ENCODE data around the gene CDH5.
A peak's percentile ranks its signal among the peaks of the same experiment; 100 is the strongest.

Gene CDH5

GRCh38 chr16:66375451-66375850, 9.0 kb downstream of the CDH5 start:
- DNase-seq: no peak

GRCh38 chr16:66376114-66376513, 9.6 kb downstream of the CDH5 start:
- DNase-seq: no peak

GRCh38 chr16:66376577-66377305, 10.2 kb downstream of the CDH5 start:
- DNase-seq: no peak

GRCh38 chr16:66377324-66377723, 10.8 kb downstream of the CDH5 start:
- no peak for DNase-seq

- no peak for DNase-seq
Observed at GRCh38 chr16:66378741-66379570, 12.5 kb downstream of the CDH5 start.

- no peak for DNase-seq
Observed at GRCh38 chr16:66379571-66379941, 13.1 kb downstream of the CDH5 start.

GRCh38 chr16:66380421-66380820, 13.9 kb downstream of the CDH5 start:
- no peak for DNase-seq

- no peak for DNase-seq
Observed at GRCh38 chr16:66381585-66382170, 15.2 kb downstream of the CDH5 start.

GRCh38 chr16:66382171-66382965, 15.9 kb downstream of the CDH5 start:
- no peak for DNase-seq

- DNase-seq: peak; percentile 62
Observed at GRCh38 chr16:66382966-66383299, 16.4 kb downstream of the CDH5 start.

GRCh38 chr16:66383551-66383950, 17.1 kb downstream of the CDH5 start:
- no peak for DNase-seq

GRCh38 chr16:66385415-66385814, 18.9 kb downstream of the CDH5 start:
- DNase-seq: no peak

- peak; percentile 76 for DNase-seq
Observed at GRCh38 chr16:66386629-66387622, 20.4 kb downstream of the CDH5 start.

- no peak for DNase-seq
Observed at GRCh38 chr16:66387817-66388332, 21.4 kb downstream of the CDH5 start.

GRCh38 chr16:66388350-66389139, 22.1 kb downstream of the CDH5 start:
- DNase-seq: no peak

- no peak for DNase-seq
Observed at GRCh38 chr16:66389256-66390176, 23.0 kb downstream of the CDH5 start.

GRCh38 chr16:66390346-66391108, 24.0 kb downstream of the CDH5 start:
- DNase-seq: no peak

- no peak for DNase-seq
Observed at GRCh38 chr16:66391726-66392670, 25.5 kb downstream of the CDH5 start.

Measured in DMS53 (cell line).